Neuron (in vitro differentiated cells): ENCODE data around the gene TTLL11.

Experiments
- H2AFZ ChIP-seq: one replicate; pipeline ENCODE4 v1.6.1; 2013; ENCODE audit warnings: low read depth, mild to moderate bottlenecking, inconsistent platforms, low read length, moderate library complexity
- H3K27me3 ChIP-seq: one replicate; pipeline ENCODE4 v1.6.1; 2013; ENCODE audit warnings: low read length; ENCODE audit not compliant: insufficient read depth
- H3K36me3 ChIP-seq: one replicate; pipeline ENCODE4 v1.6.1; 2013; ENCODE audit warnings: low read length; ENCODE audit not compliant: insufficient read depth
- H3K4me1 ChIP-seq: one replicate; pipeline ENCODE4 v1.6.1; 2013; ENCODE audit warnings: low read length; ENCODE audit not compliant: insufficient read depth
- H3K4me3 ChIP-seq: 2 replicates; pipeline ENCODE4 v1.5.1; 2013; ENCODE audit warnings: mild to moderate bottlenecking, low read length, moderate library complexity
- H3K9me3 ChIP-seq: one replicate; pipeline ENCODE4 v1.6.1; 2013; ENCODE audit warnings: low read length

Gene TTLL11

DNA sequence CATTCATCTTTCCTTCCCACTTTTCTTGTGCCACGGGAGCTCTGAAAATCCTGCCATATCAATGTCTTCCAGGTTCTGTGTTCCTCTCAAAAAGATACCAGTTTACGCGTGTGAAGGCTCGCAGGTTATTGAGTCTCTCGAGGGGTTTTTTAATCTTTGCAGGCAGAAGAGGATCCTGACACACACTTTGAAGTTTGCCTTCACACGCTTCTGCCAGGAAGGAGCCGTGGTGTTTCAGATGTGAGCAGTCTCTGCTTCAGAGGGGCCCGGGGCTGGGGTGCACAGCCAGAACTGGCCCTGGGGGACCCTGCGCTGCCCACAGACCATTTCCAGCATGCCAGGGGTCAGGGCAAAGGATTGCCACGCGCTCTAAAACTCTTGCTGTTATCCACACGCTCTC lies 167.2 kb downstream of the TTLL11 start:
- H3K27me3 ChIP-seq = peaks cover 8% of the 10 kb centered on the region
- H3K36me3 ChIP-seq = no peaks in the 10 kb centered on the region
- H3K4me1 ChIP-seq = peaks cover 4% of the 10 kb centered on the region
- no peak overlapping the region for H3K4me3 ChIP-seq
- H2AFZ ChIP-seq = no peak overlapping the region
- H3K9me3 ChIP-seq = peaks cover 2% of the 10 kb centered on the region

DNA sequence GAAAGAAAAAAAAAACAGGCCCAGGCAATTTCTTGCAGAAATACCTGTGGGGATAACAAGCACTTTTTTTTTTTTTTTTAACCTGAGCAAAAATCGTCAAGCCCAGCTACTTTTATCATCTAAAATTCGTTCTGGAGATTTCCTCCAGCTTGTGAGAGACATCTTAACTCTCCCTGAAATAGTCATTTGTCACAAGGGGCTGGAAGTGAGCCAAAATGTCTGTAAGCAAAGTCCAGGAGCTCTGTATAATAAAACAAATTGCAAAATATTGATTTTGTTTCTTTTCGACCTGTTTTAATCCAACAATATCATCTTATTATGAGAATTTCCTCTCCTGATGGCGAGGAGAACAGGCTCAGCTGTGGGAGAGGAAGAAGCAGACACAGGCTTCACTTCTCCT lies 168.4 kb downstream of the TTLL11 start:
- H3K4me1 ChIP-seq = peaks cover 4% of the 10 kb centered on the region

GRCh38 chr9:121921444-121921843 lies 171.7 kb downstream of the TTLL11 start:
- Histone ChIP-seq H3K4me3 (no peak overlapping the region), H3K4me1 (peaks cover 4% of the 10 kb centered on the region), H3K27me3 (peaks cover 7% of the 10 kb centered on the region), H3K9me3 (peaks cover under 1% of the 10 kb centered on the region), H2AFZ (no peak overlapping the region), H3K36me3 (no peaks in the 10 kb centered on the region)

More for the DNA sequence above, 168.4 kb downstream of the TTLL11 start:
- peaks cover 8% of the 10 kb centered on the region for H3K27me3 ChIP-seq
- no peak overlapping the region for H3K4me3 ChIP-seq
- H3K9me3 ChIP-seq = peaks cover 2% of the 10 kb centered on the region
- no peak overlapping the region for H2AFZ ChIP-seq
- no peaks in the 10 kb centered on the region for H3K36me3 ChIP-seq

GRCh38 chr9:121917375-121918335 lies 175.5 kb downstream of the TTLL11 start:
- Histone ChIP-seq H3K36me3 (no peaks in the 10 kb centered on the region), H3K4me3 (no peak overlapping the region), H3K27me3 (no peaks in the 10 kb centered on the region), H3K4me1 (no peaks in the 10 kb centered on the region), H2AFZ (no peak overlapping the region), H3K9me3 (no peaks in the 10 kb centered on the region)

GRCh38 chr9:121915304-121915625 lies 177.8 kb downstream of the TTLL11 start:
- no peaks in the 10 kb centered on the region for H3K4me1 ChIP-seq
- H3K9me3 ChIP-seq = no peaks in the 10 kb centered on the region
- H3K36me3 ChIP-seq = no peaks in the 10 kb centered on the region
- H3K27me3 ChIP-seq = no peaks in the 10 kb centered on the region
- H3K4me3 ChIP-seq = no peak overlapping the region
- H2AFZ ChIP-seq = no peak overlapping the region

- H3K4me3 ChIP-seq = no peak overlapping the region
- H2AFZ ChIP-seq = no peak overlapping the region
- no peaks in the 10 kb centered on the region for H3K27me3 ChIP-seq
- no peaks in the 10 kb centered on the region for H3K36me3 ChIP-seq
- H3K4me1 ChIP-seq = no peaks in the 10 kb centered on the region
- no peaks in the 10 kb centered on the region for H3K9me3 ChIP-seq
Measured at GRCh38 chr9:121914604-121915303, 178.4 kb downstream of the TTLL11 start.

GRCh38 chr9:121914017-121914595 lies 179.0 kb downstream of the TTLL11 start:
- no peaks in the 10 kb centered on the region for H3K9me3 ChIP-seq
- no peak overlapping the region for H3K4me3 ChIP-seq
- no peaks in the 10 kb centered on the region for H3K4me1 ChIP-seq
- no peaks in the 10 kb centered on the region for H3K36me3 ChIP-seq
- no peak overlapping the region for H2AFZ ChIP-seq
- no peaks in the 10 kb centered on the region for H3K27me3 ChIP-seq

DNA sequence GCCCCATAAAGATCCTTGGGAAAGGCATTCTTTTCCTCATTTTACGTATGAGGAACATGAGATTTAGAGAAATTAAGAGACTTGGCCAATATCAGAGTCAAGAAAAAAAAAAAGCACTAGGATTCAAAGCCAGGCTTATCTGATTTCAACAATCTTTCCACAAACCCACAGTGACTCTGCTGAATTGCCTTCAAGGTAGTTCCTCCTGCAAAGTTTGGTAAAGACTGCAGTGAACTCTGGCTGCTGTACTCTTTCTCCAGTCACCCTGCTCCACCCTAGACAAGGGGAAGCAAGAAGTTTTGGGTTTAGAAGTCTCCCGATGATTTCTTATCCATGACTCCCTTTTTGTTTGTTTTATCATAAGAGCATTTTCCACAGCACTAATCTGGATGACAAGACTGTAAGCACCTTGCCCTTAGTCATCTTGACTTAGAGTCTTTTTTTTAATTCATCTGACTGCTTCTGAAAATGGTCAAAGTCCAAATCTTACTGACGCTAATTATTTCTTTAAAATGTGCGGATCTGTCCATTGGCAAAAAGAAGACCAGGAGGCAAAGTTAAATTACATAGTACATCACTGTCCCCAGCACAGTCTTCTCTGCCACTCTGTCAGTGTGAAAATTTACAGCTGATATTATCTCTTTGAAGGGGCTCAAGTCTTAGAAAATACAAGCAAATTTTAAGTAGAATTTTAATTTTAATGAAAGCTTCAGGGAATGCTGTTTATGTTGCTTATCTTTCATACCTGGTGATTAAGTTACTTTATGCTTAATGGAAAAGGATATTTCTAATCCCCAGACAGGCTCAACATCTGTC lies 180.1 kb downstream of the TTLL11 start:
- Histone ChIP-seq H3K9me3 (no peaks in the 10 kb centered on the region), H3K4me3 (no peak overlapping the region), H3K4me1 (no peaks in the 10 kb centered on the region), H3K36me3 (no peaks in the 10 kb centered on the region), H2AFZ (no peak overlapping the region), H3K27me3 (no peaks in the 10 kb centered on the region)

GRCh38 chr9:121910491-121911040 lies 182.5 kb downstream of the TTLL11 start:
- Histone ChIP-seq H2AFZ (no peak overlapping the region), H3K4me3 (no peak overlapping the region), H3K27me3 (no peaks in the 10 kb centered on the region), H3K4me1 (no peaks in the 10 kb centered on the region), H3K36me3 (no peaks in the 10 kb centered on the region), H3K9me3 (no peaks in the 10 kb centered on the region)

- Histone ChIP-seq H3K27me3 (no peaks in the 10 kb centered on the region), H3K4me1 (no peaks in the 10 kb centered on the region), H2AFZ (no peak overlapping the region), H3K4me3 (no peak overlapping the region), H3K36me3 (no peaks in the 10 kb centered on the region), H3K9me3 (no peaks in the 10 kb centered on the region)
Measured at GRCh38 chr9:121909111-121909510, 184.0 kb downstream of the TTLL11 start.

DNA sequence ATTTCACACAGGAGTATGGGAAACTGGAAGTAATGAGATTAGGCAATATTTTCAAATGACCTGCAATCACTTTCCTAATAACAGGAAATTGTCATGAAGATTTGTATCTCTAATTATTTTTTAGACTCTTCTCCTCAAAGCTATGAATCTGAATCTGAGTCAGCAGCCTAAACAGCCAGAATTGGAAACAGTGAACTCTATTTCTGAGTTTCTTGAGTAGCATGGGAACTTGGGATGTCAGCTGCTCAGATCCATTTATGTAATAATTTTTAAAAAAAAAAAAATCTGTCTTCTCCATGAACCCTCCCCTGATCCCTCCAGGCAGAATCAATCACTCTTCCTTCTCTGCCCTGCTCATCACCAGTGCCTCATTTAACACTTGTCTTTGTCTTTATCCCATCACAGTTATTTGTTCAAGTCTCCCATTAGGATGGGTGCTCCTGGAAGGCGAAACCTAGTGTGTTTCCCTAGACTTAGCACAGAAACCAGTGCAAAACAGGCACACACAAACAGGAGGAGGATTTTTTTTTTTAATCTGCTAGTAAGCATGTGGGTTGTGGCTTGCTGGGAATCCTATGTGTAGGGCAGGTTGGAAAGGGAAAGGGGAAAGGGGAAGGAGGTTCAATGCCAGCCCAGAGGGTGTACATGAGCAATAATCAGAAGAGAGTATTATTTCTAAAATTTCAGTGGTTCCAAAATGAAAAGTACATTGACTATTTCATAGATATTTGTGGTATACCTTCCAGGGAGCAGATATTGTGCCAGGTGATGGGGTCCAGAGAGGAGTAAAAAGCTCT lies 186.8 kb downstream of the TTLL11 start:
- Histone ChIP-seq H3K4me1 (no peaks in the 10 kb centered on the region), H2AFZ (no peak overlapping the region), H3K36me3 (no peaks in the 10 kb centered on the region), H3K9me3 (no peaks in the 10 kb centered on the region), H3K27me3 (no peaks in the 10 kb centered on the region), H3K4me3 (no peak overlapping the region)
